Cardiac fibroblast (primary cell): ENCODE measurements around the gene RNF115.

Experiments used
- DNase-seq, 2 donors: peaks; one replicate each; pipeline versions ENCODE4 v3.0.0 to v3.0.0-alpha.2; 2010; ENCODE audit warnings: low read depth in 2 of 2
- H3K4me3 ChIP-seq, 2 donors: replicated peaks in 1 of 2; 1 replicate in 1 of 2; 2 replicates in 1 of 2; pipeline ENCODE4 v1.5.1; 2011; ENCODE audit warnings: low read depth in 2 of 2, low read length in 2 of 2, mild to moderate bottlenecking in 2 of 2, moderate library complexity in 1 of 2
- TF ChIP-seq, protein P1 (sequence below): IDR thresholded peaks from one replicate; pipeline ENCODE4 v1.5.1; 2011; ENCODE audit warnings: low read depth, mild to moderate bottlenecking, low read length, inconsistent platforms

RNF115 gene

DNA sequence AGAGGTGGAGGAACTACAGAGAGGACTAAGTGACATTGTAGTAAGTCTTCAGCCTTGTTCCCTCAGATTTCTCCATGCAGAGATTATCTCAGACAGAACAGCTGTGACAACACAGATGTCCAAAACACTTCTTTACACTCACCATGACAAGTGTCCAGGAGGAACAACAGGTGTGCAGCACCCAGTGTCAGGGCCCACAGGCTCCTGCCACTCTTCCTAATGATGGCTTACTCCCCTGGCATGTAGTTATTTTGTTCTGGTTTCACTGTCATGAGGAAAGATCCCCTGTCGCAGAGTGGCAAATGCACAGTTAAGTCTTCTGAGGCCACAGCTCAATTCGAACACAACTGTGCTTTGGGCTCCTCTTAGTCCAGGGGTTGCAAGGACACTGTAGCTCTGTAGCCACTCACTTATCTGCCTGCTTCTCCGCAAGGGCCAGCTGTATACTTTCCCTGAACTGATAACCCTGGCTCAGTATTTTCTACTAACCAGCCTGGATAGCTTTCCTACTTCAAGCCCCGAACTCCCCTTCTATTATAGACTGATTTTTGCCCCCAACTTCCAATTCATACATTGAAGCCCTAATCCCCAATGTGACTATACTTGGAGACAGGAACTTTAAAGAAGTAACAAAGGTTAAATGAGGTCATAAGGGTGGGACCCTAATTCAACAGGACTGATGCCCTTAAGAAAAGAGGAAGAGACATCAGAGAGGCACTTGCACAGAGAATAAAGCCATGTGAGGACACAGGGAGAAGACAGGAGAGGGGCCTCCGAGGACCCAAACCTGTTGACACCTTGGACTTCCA is 127.9 kb downstream of the RNF115 start:
- H3K4me3 ChIP-seq = no peak overlapping the region
- DNase-seq = no peak
- TF ChIP-seq, protein P1, sequence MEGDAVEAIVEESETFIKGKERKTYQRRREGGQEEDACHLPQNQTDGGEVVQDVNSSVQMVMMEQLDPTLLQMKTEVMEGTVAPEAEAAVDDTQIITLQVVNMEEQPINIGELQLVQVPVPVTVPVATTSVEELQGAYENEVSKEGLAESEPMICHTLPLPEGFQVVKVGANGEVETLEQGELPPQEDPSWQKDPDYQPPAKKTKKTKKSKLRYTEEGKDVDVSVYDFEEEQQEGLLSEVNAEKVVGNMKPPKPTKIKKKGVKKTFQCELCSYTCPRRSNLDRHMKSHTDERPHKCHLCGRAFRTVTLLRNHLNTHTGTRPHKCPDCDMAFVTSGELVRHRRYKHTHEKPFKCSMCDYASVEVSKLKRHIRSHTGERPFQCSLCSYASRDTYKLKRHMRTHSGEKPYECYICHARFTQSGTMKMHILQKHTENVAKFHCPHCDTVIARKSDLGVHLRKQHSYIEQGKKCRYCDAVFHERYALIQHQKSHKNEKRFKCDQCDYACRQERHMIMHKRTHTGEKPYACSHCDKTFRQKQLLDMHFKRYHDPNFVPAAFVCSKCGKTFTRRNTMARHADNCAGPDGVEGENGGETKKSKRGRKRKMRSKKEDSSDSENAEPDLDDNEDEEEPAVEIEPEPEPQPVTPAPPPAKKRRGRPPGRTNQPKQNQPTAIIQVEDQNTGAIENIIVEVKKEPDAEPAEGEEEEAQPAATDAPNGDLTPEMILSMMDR = no peak

DNA sequence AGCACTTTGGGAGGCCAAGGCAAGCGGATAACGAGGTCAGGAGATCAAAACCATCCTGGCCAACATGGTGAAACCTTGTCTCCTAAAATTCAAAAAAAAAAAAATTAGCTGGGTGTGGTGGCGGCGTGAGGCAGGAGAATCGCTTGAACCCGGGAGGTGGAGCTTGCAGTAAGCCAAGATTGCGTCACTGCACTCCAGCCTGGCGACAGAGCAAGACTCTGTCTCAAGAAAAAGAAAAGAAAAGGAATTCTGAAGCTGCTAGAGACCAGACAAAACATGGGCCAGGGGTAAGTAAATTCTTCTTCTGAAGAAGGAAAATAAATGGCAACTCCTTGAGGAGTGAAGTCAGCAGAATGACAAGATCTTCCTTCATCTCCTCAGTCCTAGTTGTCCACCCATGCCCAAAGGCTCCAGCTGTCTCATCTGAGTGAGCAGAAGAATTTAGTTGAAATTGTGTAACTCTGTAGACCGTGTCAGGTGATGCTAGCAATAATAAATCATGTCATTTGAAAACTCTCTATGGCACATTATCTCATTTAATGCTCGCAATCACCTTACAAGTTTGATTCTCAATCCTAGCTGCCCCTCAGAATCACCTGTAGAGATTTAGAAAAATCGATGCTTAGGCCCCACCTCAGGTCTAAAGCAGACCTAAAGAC is 131.0 kb downstream of the RNF115 start:
- no peak for DNase-seq
- TF ChIP-seq, protein P1 = no peak

DNA sequence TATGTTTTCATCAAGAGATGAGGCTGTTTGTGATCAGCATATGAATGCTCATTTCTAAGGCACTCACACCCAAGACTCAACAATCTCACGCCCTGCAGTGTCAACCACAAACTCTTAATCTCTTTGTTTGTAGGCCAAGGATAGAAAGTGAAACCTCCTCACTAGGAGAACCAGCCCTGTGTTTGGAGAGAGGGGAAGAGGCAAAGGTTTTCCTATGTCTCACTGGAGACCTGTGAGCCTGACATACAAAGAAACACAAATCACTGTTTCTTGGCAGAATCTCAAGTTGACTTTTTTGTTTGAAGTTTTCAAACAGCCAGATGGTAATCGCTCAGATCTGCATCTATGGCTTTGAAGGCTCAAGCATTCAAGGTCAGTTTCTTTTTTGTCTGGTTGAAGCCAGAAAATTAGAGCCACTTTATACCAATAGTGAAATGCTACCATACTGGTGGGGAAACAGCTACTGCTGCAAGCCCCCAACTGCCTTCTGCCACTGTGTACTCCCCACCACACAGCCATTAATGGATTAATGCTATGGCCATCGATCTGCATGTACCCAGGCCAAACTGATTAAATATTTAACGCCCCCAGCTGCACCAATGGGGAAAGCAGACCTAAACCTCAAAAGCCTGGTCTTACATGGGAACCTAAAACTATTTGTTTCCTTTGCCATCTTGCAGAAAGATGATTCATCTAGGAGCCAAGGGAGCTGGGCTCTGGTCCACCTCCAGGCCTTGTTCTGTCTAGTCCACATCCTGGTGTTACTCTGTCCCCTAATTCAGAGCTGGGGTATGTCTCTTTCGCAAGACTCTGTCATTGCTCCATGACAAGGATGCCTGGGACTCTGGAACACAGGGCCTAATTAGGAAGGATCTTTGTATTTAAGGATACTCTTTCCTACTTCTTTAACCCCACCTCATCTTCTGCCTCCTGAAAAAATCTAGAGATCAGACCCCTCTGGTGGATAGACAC is 133.0 kb downstream of the RNF115 start:
- no peak overlapping the region for H3K4me3 ChIP-seq
- peak; percentile 55 to 87 for DNase-seq
- TF ChIP-seq, protein P1 = no peak

More for the DNA sequence above, 131.0 kb downstream of the RNF115 start:
- no peak overlapping the region for H3K4me3 ChIP-seq

DNA sequence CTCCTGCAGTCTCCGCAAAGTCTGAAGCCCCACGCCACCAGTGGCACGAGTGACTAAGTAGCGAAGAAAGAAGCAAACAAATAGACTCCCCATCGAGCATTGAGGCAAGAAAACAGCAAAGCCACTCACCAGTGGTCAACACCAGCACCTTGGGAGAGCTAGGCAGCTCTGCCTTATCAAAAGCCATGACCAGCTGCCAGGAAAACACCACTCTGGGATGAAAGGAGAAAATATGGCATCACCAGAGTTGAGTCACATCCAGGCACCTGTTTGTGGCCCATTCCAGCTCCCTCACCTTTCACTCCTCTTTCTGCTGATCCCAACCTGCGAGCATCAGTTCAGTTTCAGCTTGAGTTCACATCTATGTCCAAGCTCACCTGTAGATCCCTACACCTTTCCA is 134.0 kb downstream of the RNF115 start:
- H3K4me3 ChIP-seq = no peak overlapping the region
- no peak for DNase-seq
- TF ChIP-seq, protein P1 = no peak

DNA sequence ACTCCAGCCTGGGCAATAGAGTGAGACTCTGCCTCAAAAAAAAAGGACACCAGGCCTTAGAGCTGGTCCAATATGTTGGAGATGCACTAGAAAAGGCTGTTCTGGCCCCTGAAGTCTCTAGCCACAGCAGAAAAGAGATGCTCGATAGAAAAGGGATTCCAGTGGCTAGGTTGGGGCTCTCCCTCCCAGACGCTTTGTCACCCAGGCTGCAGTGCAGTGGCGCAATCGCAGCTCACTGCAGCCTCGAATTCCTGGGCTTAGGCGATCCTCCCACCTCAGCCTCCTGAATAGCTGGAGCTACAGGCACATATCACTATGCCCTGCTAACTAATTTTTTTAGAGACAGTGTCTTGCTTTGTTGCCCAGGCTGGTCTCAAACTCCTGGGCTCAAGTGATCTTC is 135.0 kb downstream of the RNF115 start:
- DNase-seq = no peak
- no peak overlapping the region for H3K4me3 ChIP-seq
- TF ChIP-seq, protein P1 = no peak
